CD14-positive monocyte (primary cell): ENCODE results near the gene PPBP. TPM values are rescaled to one million over a fixed set of nuclear protein-coding genes. Genes with fewer than 3 reads are reported as not detected.

Experiments
- DNase-seq, 3 donors: peaks; one replicate each; pipeline ENCODE4 v3.0.0-alpha.2; 2011 to 2022
- H2AFZ ChIP-seq: 2 replicates; pipeline ENCODE4 v1.6.0; 2012; ENCODE audit warnings: mild to moderate bottlenecking, low read depth, low read length, inconsistent platforms; ENCODE audit not compliant: insufficient read depth, poor library complexity, severe bottlenecking
- H3K27ac ChIP-seq, 2 donors: 1 replicate in 1 of 2; 2 replicates in 1 of 2; pipeline ENCODE4 v1.5.1; 2012 to 2013; ENCODE audit warnings: low read length in 2 of 2, control low read depth in 1 of 2, inconsistent platforms in 1 of 2, low read depth in 1 of 2, mild to moderate bottlenecking in 1 of 2
- H3K27me3 ChIP-seq, 2 donors: one replicate each; pipeline versions ENCODE4 v1.6.0 to v1.6.1; 2011 to 2013; ENCODE audit warnings: low read length in 2 of 2; ENCODE audit not compliant: control insufficient read depth in 2 of 2, insufficient read depth in 2 of 2
- H3K36me3 ChIP-seq, 2 donors: replicated peaks in 1 of 2; 1 replicate in 1 of 2; 2 replicates in 1 of 2; pipeline versions ENCODE4 v1.5.1 to v1.6.1; 2012 to 2013; ENCODE audit warnings: low read length in 2 of 2, control low read depth in 1 of 2, inconsistent platforms in 1 of 2, mild to moderate bottlenecking in 1 of 2; ENCODE audit not compliant: insufficient read depth in 2 of 2, control insufficient read depth in 1 of 2
- H3K4me1 ChIP-seq, 2 donors: 1 replicate in 1 of 2; 2 replicates in 1 of 2; pipeline versions ENCODE4 v1.5.1 to v1.6.1; 2012 to 2013; ENCODE audit warnings: low read length in 2 of 2, control low read depth in 1 of 2, inconsistent platforms in 1 of 2, mild to moderate bottlenecking in 1 of 2, moderate library complexity in 1 of 2; ENCODE audit not compliant: insufficient read depth in 2 of 2, control insufficient read depth in 1 of 2
- H3K4me2 ChIP-seq: replicated peaks from 2 replicates; pipeline ENCODE3; 2012; ENCODE audit warnings: low read length, moderate library complexity, mild to moderate bottlenecking; ENCODE audit not compliant: poor library complexity, severe bottlenecking; ENCODE audit errors: extremely low read depth
- H3K4me3 ChIP-seq, 3 experiments: fragments of 200-600 bp in 1 of 3; sonication (generic) in 1 of 3; replicated peaks in 1 of 3; 1 replicate in 2 of 3; 2 replicates in 1 of 3; pipeline ENCODE4 v1.5.1; 2011 to 2013; ENCODE audit warnings: low read length in 3 of 3, mild to moderate bottlenecking in 3 of 3, control low read depth in 2 of 3, low read depth in 2 of 3, inconsistent platforms in 1 of 3, moderate library complexity in 1 of 3
- H3K79me2 ChIP-seq: 2 replicates; pipeline ENCODE4 v1.6.0; 2012; ENCODE audit warnings: mild to moderate bottlenecking, control low read depth, inconsistent platforms, low read length, moderate library complexity; ENCODE audit not compliant: insufficient read depth
- H3K9ac ChIP-seq: 2 replicates; pipeline ENCODE4 v1.6.0; 2017; ENCODE audit warnings: low read length, mild to moderate bottlenecking; ENCODE audit not compliant: insufficient read depth, poor library complexity, severe bottlenecking
- H3K9me3 ChIP-seq, 2 donors: replicated peaks in 1 of 2; 1 replicate in 1 of 2; 2 replicates in 1 of 2; pipeline versions ENCODE4 v1.5.1 to v1.6.1; 2012 to 2013; ENCODE audit warnings: low read length in 2 of 2, control low read depth in 1 of 2; ENCODE audit not compliant: control insufficient read depth in 1 of 2, insufficient read depth in 1 of 2
- H4K20me1 ChIP-seq: 2 replicates; pipeline ENCODE4 v1.6.0; 2012; ENCODE audit warnings: mild to moderate bottlenecking, low read length, control low read depth, moderate library complexity; ENCODE audit not compliant: insufficient read depth
- H3K27ac Mint-ChIP-seq, 7 donors: one replicate each; pipeline ENCODE4 v1.8.0; 2020; ENCODE audit warnings: mild to moderate bottlenecking in 7 of 7, mixed read lengths in 7 of 7, moderate library complexity in 6 of 7, inconsistent platforms in 2 of 7
- H3K27me3 Mint-ChIP-seq, 3 donors: one replicate each; pipeline ENCODE4 v1.8.0; 2021 to 2022; ENCODE audit warnings: low read depth in 3 of 3, mild to moderate bottlenecking in 3 of 3, mixed read lengths in 3 of 3, moderate library complexity in 3 of 3, inconsistent platforms in 1 of 3
- H3K36me3 Mint-ChIP-seq, 2 donors: one replicate each; pipeline ENCODE4 v1.8.0; 2020; ENCODE audit warnings: mixed read lengths in 2 of 2, inconsistent platforms in 1 of 2, mild to moderate bottlenecking in 1 of 2
- H3K4me1 Mint-ChIP-seq: one replicate; pipeline ENCODE4 v1.8.0; 2020; ENCODE audit warnings: mild to moderate bottlenecking, mixed read lengths
- H3K4me3 Mint-ChIP-seq, 2 donors: one replicate each; pipeline ENCODE4 v1.8.0; 2020; ENCODE audit warnings: mild to moderate bottlenecking in 2 of 2, mixed read lengths in 2 of 2, moderate library complexity in 1 of 2
- H3K9me3 Mint-ChIP-seq, 7 donors: one replicate each; pipeline ENCODE4 v1.8.0; 2020 to 2022; ENCODE audit warnings: mixed read lengths in 7 of 7, mild to moderate bottlenecking in 6 of 7, moderate library complexity in 6 of 7, inconsistent platforms in 2 of 7
- WGBS: methylation state at CpG from one replicate; pipeline ENCODE4 v1.1.5; 2013; ENCODE audit warnings: missing lambda C conversion rate; ENCODE audit not compliant: insufficient coverage; 5-methylcytosine and 5-hydroxymethylcytosine counted together
- intact Hi-C, 2 donors: fragments of 100-400 bp; cut with micrococcal nuclease; formaldehyde crosslinking; loops; one replicate each; pipeline versions ENCODE4 v1.15.0 to v1.15.1; 2023
- polyA plus RNA-seq, 3 donors: library from polyadenylated mRNA; depleted of rRNA in 1 of 3; unstranded in 2 of 3; stranded (reverse) in 1 of 3; fragments of 300-500 nt in 2 of 3; fragments of >200 nt in 1 of 3; fragmentation: Illumina TruSeq in 2 of 3; gene quantifications; 1 replicate in 2 of 3; 2 replicates in 1 of 3; pipeline ENCODE4 v1.2.3, GENCODE V29; 2012 to 2021
- TF ChIP-seq, protein P1 (sequence below): fragments of 200-600 bp; IDR thresholded peaks from one replicate; pipeline ENCODE4 v1.8.0; 2022; ENCODE audit warnings: antibody characterized with exemption, mild to moderate bottlenecking

Gene PPBP
- polyA plus RNA-seq, 3 donors, result 0.65 to 63.1 (median 16.3) TPM

GRCh38 chr4:74021601-74022000 lies 33.6 kb upstream of the PPBP start:
- peak; percentile 20 to 74 (median 33) for DNase-seq
- Mint-ChIP-seq H3K4me1 (peaks cover 17% of the 10 kb centered on the region), H3K27me3 (peaks cover 0 to 4% (median 2%) of the 10 kb centered on the region in 3 donors), H3K36me3 (no peaks in the 10 kb centered on the region), H3K9me3 (peaks cover 0 to 8% (median 4%) of the 10 kb centered on the region in 7 donors), H3K27ac (peak overlapping the region in 2 of 7 donors; percentile 10 to 53), H3K4me3 (no peak overlapping the region)
- H3K4me2 ChIP-seq, result no peak overlapping the region
- H3K79me2 ChIP-seq, result no peaks in the 10 kb centered on the region
- no peaks in the 10 kb centered on the region for H3K36me3 ChIP-seq
- no CpG with 5 or more reads among the region's 2 CpGs for WGBS
- no peak overlapping the region for H3K4me3 ChIP-seq
- H3K27ac ChIP-seq, result no peak overlapping the region
- no peak overlapping the region for H3K9ac ChIP-seq
- no peak overlapping the region for H2AFZ ChIP-seq
- no peaks in the 10 kb centered on the region for H3K27me3 ChIP-seq
- TF ChIP-seq, protein P1, sequence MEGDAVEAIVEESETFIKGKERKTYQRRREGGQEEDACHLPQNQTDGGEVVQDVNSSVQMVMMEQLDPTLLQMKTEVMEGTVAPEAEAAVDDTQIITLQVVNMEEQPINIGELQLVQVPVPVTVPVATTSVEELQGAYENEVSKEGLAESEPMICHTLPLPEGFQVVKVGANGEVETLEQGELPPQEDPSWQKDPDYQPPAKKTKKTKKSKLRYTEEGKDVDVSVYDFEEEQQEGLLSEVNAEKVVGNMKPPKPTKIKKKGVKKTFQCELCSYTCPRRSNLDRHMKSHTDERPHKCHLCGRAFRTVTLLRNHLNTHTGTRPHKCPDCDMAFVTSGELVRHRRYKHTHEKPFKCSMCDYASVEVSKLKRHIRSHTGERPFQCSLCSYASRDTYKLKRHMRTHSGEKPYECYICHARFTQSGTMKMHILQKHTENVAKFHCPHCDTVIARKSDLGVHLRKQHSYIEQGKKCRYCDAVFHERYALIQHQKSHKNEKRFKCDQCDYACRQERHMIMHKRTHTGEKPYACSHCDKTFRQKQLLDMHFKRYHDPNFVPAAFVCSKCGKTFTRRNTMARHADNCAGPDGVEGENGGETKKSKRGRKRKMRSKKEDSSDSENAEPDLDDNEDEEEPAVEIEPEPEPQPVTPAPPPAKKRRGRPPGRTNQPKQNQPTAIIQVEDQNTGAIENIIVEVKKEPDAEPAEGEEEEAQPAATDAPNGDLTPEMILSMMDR, result no peak
- no peaks in the 10 kb centered on the region for H3K9me3 ChIP-seq
- H3K4me1 ChIP-seq, result peaks cover 6 to 12% of the 10 kb centered on the region in 2 donors
- intact Hi-C loops, result no loop called here
- H4K20me1 ChIP-seq, result no peaks in the 10 kb centered on the region

- Histone ChIP-seq H3K4me2 (peak overlapping the region; percentile 14), H4K20me1 (no peaks in the 10 kb centered on the region), H3K27me3 (no peaks in the 10 kb centered on the region), H3K9me3 (no peaks in the 10 kb centered on the region), H3K79me2 (no peaks in the 10 kb centered on the region), H3K4me1 (peaks cover 6 to 12% of the 10 kb centered on the region in 2 donors), H3K36me3 (no peaks in the 10 kb centered on the region), H2AFZ (no peak overlapping the region), H3K4me3 (no peak overlapping the region), H3K27ac (peak overlapping the region; percentile 19 to 74), H3K9ac (no peak overlapping the region)
- Mint-ChIP-seq H3K9me3 (peaks cover 0 to 3% (median 0%) of the 10 kb centered on the region in 7 donors), H3K36me3 (no peaks in the 10 kb centered on the region), H3K4me1 (peaks cover 21% of the 10 kb centered on the region), H3K27ac (peak overlapping the region; percentile 78 to 96 (median 92)), H3K4me3 (peak overlapping the region in 1 of 2 donors; percentile 35), H3K27me3 (peaks cover 0 to 4% (median 2%) of the 10 kb centered on the region in 3 donors)
- TF ChIP-seq, protein P1, result no peak
- intact Hi-C loops, result loop anchor here in 1 of 2 donors (10.0 kb wide), 1 partner anchor 284 kb away; no protein-coding TSS in a partner anchor
- peak; percentile 77 to 93 (median 86) for DNase-seq
- 0% methylated on average over 1 of the region's 3 CpGs for WGBS
Observed at GRCh38 chr4:74018771-74019170, 30.8 kb upstream of the PPBP start.
